SK-MEL-5 (cell line): ENCODE measurements around the gene SYNRG. TPM values are rescaled to one million over a fixed set of nuclear protein-coding genes. Genes with fewer than 3 reads are reported as not detected.

ENCODE experiments used
- small RNA-seq, 2 experiments: library from RNA; depleted of rRNA; stranded (forward); fragments of <200 nt; gene quantifications; one replicate each; pipeline ENCODE3, GENCODE V24; 2014
- total RNA-seq: library from RNA; depleted of rRNA; stranded (reverse); fragments of >200 nt; shearing (Covaris generic); gene quantifications from 2 replicates; pipeline ENCODE4 v1.2.3, GENCODE V29; 2014; rRNA removed

SYNRG gene
- total RNA-seq, 1 experiment from 2014 or later = 10.0 TPM

Small RNA genes within 50 kb of the gene (small RNA-seq; reads per million reads assigned to genes)
- 0 reads per million in 2 experiments for gene MIR378J

Other genes with a start within 250 kb of the SYNRG start
- gene C17orf78, start 233.4 kb downstream of the SYNRG start, total RNA-seq = not detected in 2 replicates
- gene ACACA, start 202.6 kb downstream of the SYNRG start, total RNA-seq = 33.9 and 37.8 TPM in 2 replicates
- gene TADA2A, start 202.5 kb downstream of the SYNRG start, total RNA-seq = 18.2 and 19.7 TPM in 2 replicates
- gene DUSP14, start 119.5 kb downstream of the SYNRG start, total RNA-seq = 106 and 119 TPM in 2 replicates
- 33.7 and 34.0 TPM in 2 replicates for gene DDX52, start 34.0 kb upstream of the SYNRG start, total RNA-seq
- gene HNF1B, start 135.6 kb upstream of the SYNRG start, total RNA-seq = not detected in 2 replicates